Uterus (tissue), 2 donors: Measurements from ENCODE around the gene FGFRL1.

ENCODE experiments used
- POLR2A ChIP-seq, 2 donors: fragments of 450-650 bp; IDR thresholded peaks; one replicate each; pipeline ENCODE4 v1.6.1; 2016; ENCODE audit warnings: antibody characterized with exemption in 2 of 2, mild to moderate bottlenecking in 1 of 2, moderate library complexity in 1 of 2
- TF ChIP-seq, protein P1 (sequence below), 4 experiments: fragments of 200-600 bp in 2 of 4; fragments of 450-650 bp in 2 of 4; sonication (generic) in 2 of 4; IDR thresholded peaks; one replicate each; pipeline ENCODE4 v1.5.1; 2016 to 2019; ENCODE audit warnings: antibody characterized with exemption in 4 of 4, mild to moderate bottlenecking in 2 of 4, moderate library complexity in 1 of 4

DNA sequence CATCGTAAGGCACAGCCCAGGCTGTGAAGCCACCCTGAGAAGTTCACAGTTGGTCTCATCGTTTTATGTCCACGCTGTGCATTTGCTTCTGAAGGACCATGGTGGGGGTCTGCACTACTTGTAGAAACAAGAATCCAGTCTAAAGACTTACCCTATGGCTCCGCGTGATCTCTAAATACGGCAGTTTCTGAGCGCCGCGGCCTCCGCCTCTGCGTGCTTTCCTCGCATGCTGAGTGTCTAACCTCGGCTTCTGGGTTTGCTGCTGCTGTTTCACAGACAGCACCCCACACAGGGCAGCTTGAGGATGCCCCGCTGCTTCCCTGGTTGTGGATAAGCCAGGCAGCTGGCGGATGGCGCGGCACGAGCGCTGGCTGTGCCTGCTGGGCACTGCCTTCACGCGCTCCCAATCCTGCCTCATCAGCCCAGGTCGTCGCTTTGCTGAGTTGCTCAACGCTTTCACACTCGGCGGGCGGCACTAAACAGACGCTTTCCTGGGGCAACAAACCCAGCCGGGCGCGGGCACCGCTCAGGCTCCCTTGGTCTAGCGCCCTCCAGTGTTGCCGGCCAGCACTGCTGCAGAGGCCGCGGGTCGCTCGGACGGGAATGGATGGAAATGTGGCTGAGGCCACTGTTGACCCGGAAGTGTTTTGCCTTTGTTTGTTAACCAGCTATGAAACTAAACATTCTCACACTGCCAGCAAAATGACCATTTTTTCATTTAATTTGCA, 39.2 kb downstream of the FGFRL1 start:
- TF ChIP-seq, protein P1, sequence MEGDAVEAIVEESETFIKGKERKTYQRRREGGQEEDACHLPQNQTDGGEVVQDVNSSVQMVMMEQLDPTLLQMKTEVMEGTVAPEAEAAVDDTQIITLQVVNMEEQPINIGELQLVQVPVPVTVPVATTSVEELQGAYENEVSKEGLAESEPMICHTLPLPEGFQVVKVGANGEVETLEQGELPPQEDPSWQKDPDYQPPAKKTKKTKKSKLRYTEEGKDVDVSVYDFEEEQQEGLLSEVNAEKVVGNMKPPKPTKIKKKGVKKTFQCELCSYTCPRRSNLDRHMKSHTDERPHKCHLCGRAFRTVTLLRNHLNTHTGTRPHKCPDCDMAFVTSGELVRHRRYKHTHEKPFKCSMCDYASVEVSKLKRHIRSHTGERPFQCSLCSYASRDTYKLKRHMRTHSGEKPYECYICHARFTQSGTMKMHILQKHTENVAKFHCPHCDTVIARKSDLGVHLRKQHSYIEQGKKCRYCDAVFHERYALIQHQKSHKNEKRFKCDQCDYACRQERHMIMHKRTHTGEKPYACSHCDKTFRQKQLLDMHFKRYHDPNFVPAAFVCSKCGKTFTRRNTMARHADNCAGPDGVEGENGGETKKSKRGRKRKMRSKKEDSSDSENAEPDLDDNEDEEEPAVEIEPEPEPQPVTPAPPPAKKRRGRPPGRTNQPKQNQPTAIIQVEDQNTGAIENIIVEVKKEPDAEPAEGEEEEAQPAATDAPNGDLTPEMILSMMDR (IDR thresholded peaks at IDR 0.05): no peak
- TF ChIP-seq POLR2A (IDR thresholded peaks at IDR 0.05): no peak
